CD4-positive, alpha-beta T cell (primary cell): ENCODE measurements around the gene PVALEF. TPM values are rescaled to one million over a fixed set of nuclear protein-coding genes. Genes with fewer than 3 reads are reported as not detected.

ENCODE experiments used
- ATAC-seq: fragments of 200-7000 bp; cut with Tn5 transposase; one replicate; pipeline ENCODE4 v1.10.0; 2022; ENCODE audit warnings: mild to moderate bottlenecking; ENCODE audit not compliant: poor library complexity
- CTCF ChIA-PET: fragments of 350-600 bp; sonication (Branson Sonifier 250); formaldehyde crosslinking; loops from one replicate; lab custom pipeline; 2021; ENCODE audit warnings: antibody characterized with exemption, inconsistent platforms; lab: Charles Lee
- POLR2A ChIA-PET: fragments of 350-600 bp; sonication (Branson Sonifier 250); formaldehyde crosslinking; loops from one replicate; lab custom pipeline; 2021; ENCODE audit warnings: antibody characterized with exemption, inconsistent platforms; lab: Charles Lee
- DNase-seq, 14 experiments: peaks; one replicate each; pipeline ENCODE4 v3.0.0-alpha.2; 2013 to 2020; ENCODE audit warnings: mixed read lengths in 2 of 14
- H3K27ac ChIP-seq, 2 donors: one replicate each; pipeline versions ENCODE4 v1.5.1 to v1.7.0; 2013; ENCODE audit warnings: low read length in 2 of 2, low read depth in 1 of 2, mild to moderate bottlenecking in 1 of 2
- H3K27me3 ChIP-seq, 2 experiments: 1 replicate in 1 of 2; 2 replicates in 1 of 2; pipeline versions ENCODE4 v1.6.1 to v1.7.0; 2013; ENCODE audit warnings: low read length in 2 of 2, control low read depth in 1 of 2, mild to moderate bottlenecking in 1 of 2, moderate library complexity in 1 of 2; ENCODE audit not compliant: insufficient read depth in 2 of 2, control insufficient read depth in 1 of 2
- H3K36me3 ChIP-seq: one replicate; pipeline ENCODE4 v1.6.1; 2013; ENCODE audit warnings: low read length, control low read depth; ENCODE audit not compliant: insufficient read depth
- H3K4me1 ChIP-seq: one replicate; pipeline ENCODE4 v1.6.1; 2013; ENCODE audit warnings: low read length, control low read depth; ENCODE audit not compliant: insufficient read depth
- H3K4me3 ChIP-seq: one replicate; pipeline ENCODE4 v1.5.1; 2013; ENCODE audit warnings: mild to moderate bottlenecking, low read length, moderate library complexity
- H3K9me3 ChIP-seq, 2 experiments: 1 replicate in 1 of 2; 2 replicates in 1 of 2; pipeline versions ENCODE4 v1.6.1 to v1.7.0; 2013; ENCODE audit warnings: low read length in 2 of 2, mild to moderate bottlenecking in 2 of 2, control low read depth in 1 of 2, moderate library complexity in 1 of 2; ENCODE audit not compliant: control insufficient read depth in 1 of 2, insufficient read depth in 1 of 2
- H3K27ac Mint-ChIP-seq: one replicate; pipeline ENCODE4 v1.8.0; 2020; ENCODE audit warnings: mixed read lengths
- H3K27me3 Mint-ChIP-seq: one replicate; pipeline ENCODE4 v1.8.0; 2021; ENCODE audit warnings: mixed read lengths
- H3K36me3 Mint-ChIP-seq: one replicate; pipeline ENCODE4 v1.8.0; 2021; ENCODE audit warnings: low read depth, mixed read lengths
- H3K4me1 Mint-ChIP-seq: one replicate; pipeline ENCODE4 v1.8.0; 2021; ENCODE audit warnings: low read depth, mixed read lengths
- H3K4me3 Mint-ChIP-seq: one replicate; pipeline ENCODE4 v1.8.0; 2020; ENCODE audit warnings: mild to moderate bottlenecking, mixed read lengths
- H3K9me3 Mint-ChIP-seq: one replicate; pipeline ENCODE4 v1.8.0; 2020; ENCODE audit warnings: mixed read lengths
- intact Hi-C, 2 experiments: fragments of 100-400 bp; cut with DNase I in 1 of 2; cut with micrococcal nuclease in 1 of 2; formaldehyde crosslinking; loops; one replicate each; pipeline versions ENCODE4 v1.15.1 to v1.9.0; 2023 to 2025; cut with DNase I, micrococcal nuclease
- total RNA-seq, 174 experiments: library from RNA in 2 of 174; stranded (reverse) in 2 of 174; gene quantifications; one replicate each; pipeline ENCODE4 v1.2.3 and lab custom pipeline; 2021 to 2026
- TF ChIP-seq, protein P1 (sequence below): fragments of 200-600 bp; IDR thresholded peaks from one replicate; pipeline ENCODE4 v1.8.0; 2022; ENCODE audit warnings: antibody characterized with exemption, mild to moderate bottlenecking

The PVALEF gene
- total RNA-seq, 2 experiments from 2014 or later: not detected

DNA sequence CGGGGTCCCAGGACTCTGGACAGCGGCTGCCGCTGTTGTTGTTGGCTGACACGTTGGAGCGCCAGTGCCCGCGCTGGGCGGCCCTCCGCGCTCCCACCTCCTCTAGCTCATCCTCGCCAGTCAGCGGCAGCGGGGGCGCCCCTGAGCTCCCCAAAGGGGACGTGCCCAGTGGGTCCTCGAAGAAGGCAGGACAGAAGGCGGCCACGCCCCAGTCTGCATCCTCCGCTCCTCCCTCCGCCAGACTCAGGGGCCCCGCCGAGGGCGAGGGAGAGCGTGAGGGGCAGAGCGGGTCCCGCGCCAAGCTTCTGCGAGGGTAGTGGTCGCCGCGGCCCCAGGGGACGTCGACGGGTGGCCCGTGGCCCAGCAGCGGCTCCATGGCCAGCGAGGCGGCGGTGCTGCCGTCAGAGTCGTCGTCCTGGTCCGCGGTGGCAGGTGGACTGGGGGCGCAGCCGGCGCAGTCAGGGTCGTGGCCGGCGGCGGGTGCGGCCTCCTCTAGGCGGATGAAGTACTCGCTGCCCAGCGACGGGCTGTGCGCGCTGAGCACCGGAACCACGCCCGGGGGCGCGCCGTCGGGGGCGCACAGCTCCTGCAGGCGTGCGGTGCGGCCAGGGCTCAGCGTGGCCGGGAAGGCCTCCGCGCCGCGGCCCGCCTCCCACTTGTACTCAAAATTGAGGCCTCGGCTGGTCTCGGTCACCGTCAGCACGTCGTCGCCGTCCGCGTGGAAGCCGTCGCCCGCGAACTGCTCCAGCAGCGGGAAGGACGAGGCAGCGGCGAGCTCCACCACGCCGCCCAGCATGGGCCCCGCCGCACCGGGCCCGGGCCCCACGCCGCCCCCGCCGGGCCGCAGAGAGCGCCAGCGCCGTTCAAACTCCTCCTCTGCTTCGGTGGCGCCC lies 43.2 kb upstream of the PVALEF start:
- no peak for ATAC-seq
- H3K4me1 Mint-ChIP-seq: no peaks in the 10 kb centered on the region
- Histone ChIP-seq H3K36me3 (no peaks in the 10 kb centered on the region), H3K9me3 (peaks cover 0 to 8% of the 10 kb centered on the region in 2 experiments), H3K27me3 (no peaks in the 10 kb centered on the region), H3K27ac (no peak overlapping the region), H3K4me1 (peaks cover 14% of the 10 kb centered on the region), H3K4me3 (no peak overlapping the region)
- no peaks in the 10 kb centered on the region for H3K36me3 Mint-ChIP-seq
- H3K27ac Mint-ChIP-seq: no peak overlapping the region
- intact Hi-C loops: no loop called here
- H3K9me3 Mint-ChIP-seq: no peaks in the 10 kb centered on the region
- ChIA-PET POLR2A (no interaction called here), CTCF (no interaction called here)
- no peak overlapping the region for H3K4me3 Mint-ChIP-seq
- no peak for DNase-seq
- no peaks in the 10 kb centered on the region for H3K27me3 Mint-ChIP-seq
- TF ChIP-seq, protein P1, sequence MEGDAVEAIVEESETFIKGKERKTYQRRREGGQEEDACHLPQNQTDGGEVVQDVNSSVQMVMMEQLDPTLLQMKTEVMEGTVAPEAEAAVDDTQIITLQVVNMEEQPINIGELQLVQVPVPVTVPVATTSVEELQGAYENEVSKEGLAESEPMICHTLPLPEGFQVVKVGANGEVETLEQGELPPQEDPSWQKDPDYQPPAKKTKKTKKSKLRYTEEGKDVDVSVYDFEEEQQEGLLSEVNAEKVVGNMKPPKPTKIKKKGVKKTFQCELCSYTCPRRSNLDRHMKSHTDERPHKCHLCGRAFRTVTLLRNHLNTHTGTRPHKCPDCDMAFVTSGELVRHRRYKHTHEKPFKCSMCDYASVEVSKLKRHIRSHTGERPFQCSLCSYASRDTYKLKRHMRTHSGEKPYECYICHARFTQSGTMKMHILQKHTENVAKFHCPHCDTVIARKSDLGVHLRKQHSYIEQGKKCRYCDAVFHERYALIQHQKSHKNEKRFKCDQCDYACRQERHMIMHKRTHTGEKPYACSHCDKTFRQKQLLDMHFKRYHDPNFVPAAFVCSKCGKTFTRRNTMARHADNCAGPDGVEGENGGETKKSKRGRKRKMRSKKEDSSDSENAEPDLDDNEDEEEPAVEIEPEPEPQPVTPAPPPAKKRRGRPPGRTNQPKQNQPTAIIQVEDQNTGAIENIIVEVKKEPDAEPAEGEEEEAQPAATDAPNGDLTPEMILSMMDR: no peak

DNA sequence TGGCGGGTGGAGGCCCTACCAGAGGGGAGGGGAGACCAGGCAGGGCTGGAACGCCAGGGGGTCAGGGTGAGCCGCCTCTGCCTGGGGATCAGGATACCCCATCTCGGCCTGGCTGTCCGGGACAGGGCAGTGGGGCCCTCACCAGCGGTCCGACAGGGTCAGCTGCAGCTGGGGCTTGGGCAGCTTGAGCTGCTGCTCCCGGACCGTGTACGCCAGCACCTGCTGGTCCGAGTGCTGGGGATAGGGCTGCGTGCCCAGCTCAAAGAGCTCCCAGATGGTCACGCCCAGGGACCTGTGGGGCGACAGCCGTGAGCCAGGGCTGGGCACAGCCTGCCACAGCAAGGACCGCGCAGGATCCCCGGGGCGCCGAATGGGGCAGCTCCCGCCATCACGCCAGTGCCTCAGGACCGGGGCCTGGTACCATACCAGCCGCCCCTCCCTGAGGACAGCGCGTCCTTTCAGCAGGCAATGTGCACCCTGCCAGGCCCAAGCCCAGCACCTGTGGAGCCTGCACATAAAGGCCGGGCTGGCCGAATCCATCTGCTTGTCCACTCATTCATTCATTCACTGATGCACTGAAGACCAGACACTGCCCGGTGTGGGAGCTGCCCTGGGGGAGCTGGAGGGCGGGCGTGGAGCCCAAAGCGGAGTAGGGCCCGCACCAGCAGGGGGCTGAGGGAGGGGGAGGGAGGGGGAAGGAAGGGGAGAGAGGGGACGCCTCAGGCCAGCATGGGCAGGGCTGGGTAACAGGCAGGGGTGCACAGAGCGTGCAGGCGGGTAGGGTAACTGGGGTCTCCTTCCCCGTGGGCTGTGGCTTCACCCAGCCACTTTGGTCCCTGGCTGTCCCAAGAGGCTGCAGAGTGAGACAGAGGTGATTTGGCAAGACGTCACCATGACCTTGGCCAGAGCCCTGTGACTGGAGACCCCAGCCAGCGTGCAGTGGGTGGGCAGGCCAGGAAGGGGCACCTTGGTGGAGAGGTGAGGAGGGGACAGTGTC lies 42.0 kb upstream of the PVALEF start:
- Histone ChIP-seq H3K36me3 (no peaks in the 10 kb centered on the region), H3K4me3 (no peak overlapping the region), H3K27ac (no peak overlapping the region), H3K27me3 (no peaks in the 10 kb centered on the region), H3K9me3 (peaks cover 0 to 6% of the 10 kb centered on the region in 2 experiments), H3K4me1 (peaks cover 14% of the 10 kb centered on the region)
- ATAC-seq (no peak), DNase-seq (no peak)
- Mint-ChIP-seq H3K9me3 (no peaks in the 10 kb centered on the region), H3K36me3 (no peaks in the 10 kb centered on the region), H3K27me3 (no peaks in the 10 kb centered on the region), H3K4me3 (no peak overlapping the region), H3K4me1 (no peaks in the 10 kb centered on the region), H3K27ac (no peak overlapping the region)
- TF ChIP-seq, protein P1: no peak
- ChIA-PET POLR2A (no interaction called here), CTCF (no interaction called here)
- intact Hi-C loops: no loop called here

DNA sequence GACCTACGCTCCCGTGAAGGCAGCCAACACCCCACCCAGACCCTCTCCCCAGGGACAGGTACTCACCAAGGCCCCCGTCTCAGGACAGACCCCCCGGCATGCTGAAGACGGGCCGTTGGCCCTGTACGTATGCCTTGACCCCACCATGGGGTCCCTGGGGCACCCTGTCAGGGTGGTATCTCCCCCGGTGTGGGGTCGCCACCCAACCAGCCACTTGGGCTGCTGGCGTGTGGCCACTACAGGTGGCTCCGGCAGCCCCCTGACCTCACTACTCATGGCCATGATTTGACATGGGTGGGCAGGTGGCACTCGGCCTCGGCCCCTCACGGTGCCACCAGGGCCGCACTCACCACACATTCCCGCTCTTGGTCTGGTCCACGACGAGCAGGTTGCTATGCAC lies 40.9 kb upstream of the PVALEF start:
- no peak overlapping the region for H3K4me3 Mint-ChIP-seq
- ATAC-seq (no peak), DNase-seq (no peak)
- no peak overlapping the region for H3K27ac Mint-ChIP-seq
- Histone ChIP-seq H3K36me3 (no peaks in the 10 kb centered on the region), H3K4me1 (peaks cover 5% of the 10 kb centered on the region), H3K27me3 (no peaks in the 10 kb centered on the region), H3K27ac (no peak overlapping the region), H3K9me3 (no peaks in the 10 kb centered on the region), H3K4me3 (no peak overlapping the region)
- TF ChIP-seq, protein P1: no peak
- no peaks in the 10 kb centered on the region for H3K27me3 Mint-ChIP-seq
- ChIA-PET POLR2A (no interaction called here), CTCF (no interaction called here)
- no peaks in the 10 kb centered on the region for H3K4me1 Mint-ChIP-seq
- intact Hi-C loops: no loop called here
- H3K9me3 Mint-ChIP-seq: no peaks in the 10 kb centered on the region
- no peaks in the 10 kb centered on the region for H3K36me3 Mint-ChIP-seq
